Liver (tissue), 3 donors: Measurements from ENCODE around the gene CDC42BPB.

ENCODE experiments used
- GABPA ChIP-seq, 2 donors: IDR thresholded peaks in 1 of 2; conservative IDR thresholded peaks in 1 of 2; 2 replicates each; pipeline ENCODE4 v1.6.1; 2016; ENCODE audit warnings: antibody characterized with exemption in 2 of 2, mild to moderate bottlenecking in 1 of 2, moderate library complexity in 1 of 2
- RAD21 ChIP-seq, 2 donors: IDR thresholded peaks; 2 replicates each; pipeline ENCODE4 v1.6.1; 2016; ENCODE audit warnings: antibody characterized with exemption in 2 of 2, mild to moderate bottlenecking in 2 of 2
- REST ChIP-seq: IDR thresholded peaks from 2 replicates; pipeline ENCODE4 v1.6.1; 2016; ENCODE audit warnings: antibody characterized with exemption, mild to moderate bottlenecking
- YY1 ChIP-seq: IDR thresholded peaks from 2 replicates; pipeline ENCODE4 v1.6.1; 2016; ENCODE audit warnings: antibody characterized with exemption, mild to moderate bottlenecking
- TF ChIP-seq, protein P1 (sequence below): IDR thresholded peaks from 2 replicates; pipeline ENCODE4 v1.6.1; 2016; ENCODE audit warnings: antibody characterized with exemption
- TF ChIP-seq, protein P2 (sequence below): fragments of 150-350 bp; IDR thresholded peaks from 2 replicates; pipeline ENCODE4 v1.5.1; 2017; ENCODE audit warnings: improper control_type of control experiment, low read depth, low read length; ENCODE audit not compliant: missing input control
- donor health status: healthy.
- donor health status: healthy.

DNA sequence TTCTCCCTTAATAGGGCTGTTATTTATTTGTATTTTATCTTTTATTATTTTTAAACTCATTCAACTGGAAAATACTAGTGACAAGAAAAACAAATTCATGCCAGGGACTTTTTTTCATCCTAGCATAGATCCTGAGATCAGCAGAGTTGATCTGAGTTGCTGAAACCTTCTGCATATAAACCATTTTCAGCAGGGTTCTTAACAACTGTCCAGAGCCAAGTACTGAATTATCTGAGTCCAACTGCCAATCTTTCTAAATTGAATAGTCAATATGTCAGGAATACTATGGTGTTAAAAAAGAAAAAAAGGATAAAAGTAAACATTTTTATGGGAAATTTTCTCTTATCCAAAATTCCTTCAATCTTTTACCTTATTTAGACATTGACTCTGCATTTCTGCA is 28.6 kb downstream of the CDC42BPB start:
- TF ChIP-seq, protein P1, sequence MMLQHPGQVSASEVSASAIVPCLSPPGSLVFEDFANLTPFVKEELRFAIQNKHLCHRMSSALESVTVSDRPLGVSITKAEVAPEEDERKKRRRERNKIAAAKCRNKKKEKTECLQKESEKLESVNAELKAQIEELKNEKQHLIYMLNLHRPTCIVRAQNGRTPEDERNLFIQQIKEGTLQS: no peak
- TF ChIP-seq, protein P2, sequence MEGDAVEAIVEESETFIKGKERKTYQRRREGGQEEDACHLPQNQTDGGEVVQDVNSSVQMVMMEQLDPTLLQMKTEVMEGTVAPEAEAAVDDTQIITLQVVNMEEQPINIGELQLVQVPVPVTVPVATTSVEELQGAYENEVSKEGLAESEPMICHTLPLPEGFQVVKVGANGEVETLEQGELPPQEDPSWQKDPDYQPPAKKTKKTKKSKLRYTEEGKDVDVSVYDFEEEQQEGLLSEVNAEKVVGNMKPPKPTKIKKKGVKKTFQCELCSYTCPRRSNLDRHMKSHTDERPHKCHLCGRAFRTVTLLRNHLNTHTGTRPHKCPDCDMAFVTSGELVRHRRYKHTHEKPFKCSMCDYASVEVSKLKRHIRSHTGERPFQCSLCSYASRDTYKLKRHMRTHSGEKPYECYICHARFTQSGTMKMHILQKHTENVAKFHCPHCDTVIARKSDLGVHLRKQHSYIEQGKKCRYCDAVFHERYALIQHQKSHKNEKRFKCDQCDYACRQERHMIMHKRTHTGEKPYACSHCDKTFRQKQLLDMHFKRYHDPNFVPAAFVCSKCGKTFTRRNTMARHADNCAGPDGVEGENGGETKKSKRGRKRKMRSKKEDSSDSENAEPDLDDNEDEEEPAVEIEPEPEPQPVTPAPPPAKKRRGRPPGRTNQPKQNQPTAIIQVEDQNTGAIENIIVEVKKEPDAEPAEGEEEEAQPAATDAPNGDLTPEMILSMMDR: no peak
- TF ChIP-seq GABPA (IDR thresholded peaks at IDR 0.05 in 1 of 2, conservative IDR thresholded peaks at IDR 0.05 in 1 of 2): no peak
- no peak for TF ChIP-seq YY1
- peak; percentile 93 for TF ChIP-seq REST
- TF ChIP-seq RAD21 (IDR thresholded peaks at IDR 0.05): no peak
